SW480 (cell line): Measurements from ENCODE around the gene GRM1.
A peak's percentile ranks its signal among the peaks of the same experiment; 100 is the strongest.

Source experiments
- DNase-seq: peaks from one replicate; pipeline ENCODE4 v3.0.0-alpha.2; 2016; ENCODE audit warnings: low spot score

GRM1 gene

DNA sequence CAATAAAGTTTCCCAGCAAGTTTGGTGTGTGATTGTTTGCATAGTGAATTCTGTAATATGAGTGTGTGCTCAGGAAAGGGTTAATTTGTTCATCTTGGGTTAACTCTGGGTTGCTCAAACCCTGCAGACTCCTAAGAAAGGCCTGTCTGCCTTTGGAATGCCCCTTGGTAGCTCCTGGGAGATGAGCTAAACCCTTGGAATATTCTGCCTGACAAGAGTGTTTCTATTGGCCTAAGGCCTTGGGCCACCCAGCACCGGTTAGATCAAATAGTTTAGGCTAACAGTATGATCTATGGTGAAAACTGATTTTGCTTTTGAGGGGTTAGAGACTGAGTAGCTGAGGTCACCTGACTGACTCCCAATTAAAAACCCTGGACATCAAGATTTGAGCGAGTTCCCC is 248.3 kb downstream of the GRM1 start:
- DNase-seq, result no peak

GRCh38 chr6:146281651-146282362 is 252.9 kb downstream of the GRM1 start:
- DNase-seq, result no peak

DNA sequence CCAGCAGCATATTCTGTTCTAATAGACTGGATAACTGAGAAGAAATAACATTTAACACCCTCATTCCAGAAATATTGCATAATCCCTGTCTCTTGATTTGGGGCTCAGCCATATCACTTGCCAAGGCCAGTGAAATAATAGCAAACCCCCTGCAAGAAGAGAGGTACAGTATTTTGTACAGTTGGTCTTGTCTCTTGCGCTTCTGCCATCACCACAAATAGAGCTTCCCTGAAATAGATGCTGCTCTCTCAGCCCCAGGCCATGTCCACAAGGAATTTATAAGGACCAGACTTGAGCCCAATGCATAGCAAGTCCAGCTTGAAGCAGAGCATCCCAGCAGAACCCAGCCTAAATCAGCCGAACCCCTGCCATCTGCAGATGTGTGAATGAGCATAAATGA is 254.0 kb downstream of the GRM1 start:
- DNase-seq, result no peak

- no peak for DNase-seq
Observed at GRCh38 chr6:146284311-146284710, 255.4 kb downstream of the GRM1 start.

DNA sequence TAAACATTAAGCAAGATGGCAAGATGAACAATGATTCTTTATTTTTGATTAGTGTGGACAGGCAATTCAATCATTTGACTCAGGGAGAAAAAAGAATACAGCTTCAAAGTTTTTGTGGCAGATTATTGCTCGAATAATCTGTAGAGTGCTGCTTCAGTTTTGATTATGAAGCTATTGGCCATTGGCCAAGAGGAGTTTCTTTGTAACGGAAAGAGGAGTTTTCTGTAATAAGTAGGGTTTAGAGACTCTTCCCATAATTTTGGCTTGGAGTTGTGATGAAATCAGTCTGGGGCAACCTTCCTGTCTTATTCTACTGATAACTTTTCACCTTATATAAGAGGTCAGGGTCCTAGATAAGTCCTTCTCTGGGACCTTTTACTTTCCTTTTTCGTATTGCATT is 258.1 kb downstream of the GRM1 start:
- DNase-seq, result no peak

GRCh38 chr6:146287691-146288369 is 259.0 kb downstream of the GRM1 start:
- DNase-seq, result no peak

- DNase-seq, result peak; percentile 35
Observed at GRCh38 chr6:146289816-146290588, 261.1 kb downstream of the GRM1 start.

DNA sequence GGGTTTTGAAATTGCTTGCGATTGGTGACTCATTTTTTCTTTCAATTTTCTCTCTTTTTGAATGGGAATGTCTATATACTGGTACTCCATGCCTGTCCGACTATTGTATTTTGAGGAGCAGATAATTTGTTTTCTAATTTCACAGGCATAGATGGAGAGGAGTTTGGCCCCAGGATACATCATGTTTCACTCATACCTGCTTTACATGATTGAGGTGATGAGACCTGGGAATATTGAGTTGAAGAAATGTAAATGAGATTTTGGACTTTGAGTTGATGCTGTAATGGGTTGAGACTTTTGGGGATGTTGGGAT is 261.7 kb downstream of the GRM1 start:
- DNase-seq, result no peak

DNA sequence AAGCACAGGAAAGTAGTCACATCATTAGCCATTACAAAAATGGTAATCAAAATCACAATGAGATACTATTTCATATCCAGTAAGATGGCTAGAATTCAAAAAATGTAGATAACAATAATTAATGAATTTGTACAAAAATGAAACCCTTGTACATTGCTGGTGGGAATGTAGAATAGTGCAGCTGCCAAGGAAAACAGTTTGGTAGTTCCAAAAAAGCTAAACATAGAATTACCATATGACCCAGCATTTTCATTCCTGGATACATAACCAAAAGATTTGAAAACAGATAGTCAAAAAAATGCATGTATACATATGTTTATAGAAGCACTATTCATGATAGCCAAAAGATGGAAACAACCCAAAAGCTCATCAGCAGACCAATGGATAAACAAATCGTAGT is 263.6 kb downstream of the GRM1 start:
- DNase-seq, result no peak

- DNase-seq, result no peak
Observed at GRCh38 chr6:146295695-146296094, 266.8 kb downstream of the GRM1 start.

- no peak for DNase-seq
Observed at GRCh38 chr6:146297815-146298214, 269.0 kb downstream of the GRM1 start.

- DNase-seq, result no peak
Observed at GRCh38 chr6:146300521-146300920, 271.7 kb downstream of the GRM1 start.

GRCh38 chr6:146301764-146302163 is 272.9 kb downstream of the GRM1 start:
- DNase-seq, result no peak

- DNase-seq, result no peak
Observed at GRCh38 chr6:146302994-146303393, 274.1 kb downstream of the GRM1 start.

DNA sequence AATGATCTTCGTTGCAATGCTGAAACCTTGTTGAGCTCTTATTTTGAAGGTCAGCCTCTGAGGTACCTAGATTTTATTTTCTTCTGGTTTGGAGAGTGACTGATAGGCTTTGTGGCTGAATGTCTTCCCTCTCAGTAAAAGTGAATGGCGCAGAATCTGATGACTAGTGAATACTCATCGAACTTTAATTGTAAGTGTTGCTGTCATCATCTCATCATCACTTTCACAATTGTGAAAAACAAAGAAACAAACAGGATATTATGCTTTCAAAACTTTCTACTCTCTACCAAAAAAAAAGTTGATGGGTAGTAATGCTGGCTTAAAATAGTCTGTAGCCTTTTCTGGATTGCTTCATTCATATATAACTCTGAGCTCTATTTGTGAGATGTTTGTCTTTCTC is 275.3 kb downstream of the GRM1 start:
- no peak for DNase-seq

DNA sequence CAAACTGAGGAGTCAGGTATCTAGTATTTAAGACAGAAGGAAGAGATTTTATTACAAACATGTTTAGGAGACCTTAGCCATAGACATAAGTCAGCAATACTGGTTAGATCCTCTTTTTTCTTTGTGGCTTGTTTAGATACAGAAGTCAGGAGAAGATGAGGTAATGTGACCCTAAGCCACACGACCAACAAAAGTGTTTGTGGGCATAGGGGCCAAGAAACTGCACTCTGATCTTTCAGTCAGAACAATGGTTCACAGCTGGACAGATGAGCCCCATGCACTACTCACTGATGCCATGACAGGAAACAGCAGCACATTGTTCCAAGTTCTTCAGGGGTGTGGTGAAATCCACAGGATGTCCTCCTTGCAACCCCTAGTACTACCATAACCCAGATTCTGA is 276.2 kb downstream of the GRM1 start:
- DNase-seq, result no peak

- DNase-seq, result no peak
Observed at GRCh38 chr6:146305951-146306350, 277.1 kb downstream of the GRM1 start.

GRCh38 chr6:146310628-146311027 is 281.8 kb downstream of the GRM1 start:
- DNase-seq, result no peak

DNA sequence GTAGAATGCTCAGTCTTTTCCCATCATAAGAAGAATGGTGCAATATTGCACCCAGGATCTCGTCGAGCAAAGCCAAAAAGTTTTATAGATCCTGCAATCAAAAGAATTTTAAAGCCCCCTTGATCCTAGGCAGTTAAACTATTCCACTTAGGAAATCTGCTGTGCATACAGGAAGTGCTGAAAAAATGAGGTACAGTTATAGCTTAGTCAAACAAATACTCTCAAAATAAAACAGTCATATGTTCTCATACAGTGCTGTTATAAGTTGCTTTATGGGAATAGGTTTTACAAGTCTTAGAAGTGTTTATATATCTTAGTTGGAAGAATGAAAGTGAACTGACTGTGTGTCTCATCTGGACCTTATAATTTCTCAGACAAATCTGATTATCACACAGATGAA is 282.2 kb downstream of the GRM1 start:
- DNase-seq, result no peak

GRCh38 chr6:146312608-146313007 is 283.7 kb downstream of the GRM1 start:
- DNase-seq, result no peak

DNA sequence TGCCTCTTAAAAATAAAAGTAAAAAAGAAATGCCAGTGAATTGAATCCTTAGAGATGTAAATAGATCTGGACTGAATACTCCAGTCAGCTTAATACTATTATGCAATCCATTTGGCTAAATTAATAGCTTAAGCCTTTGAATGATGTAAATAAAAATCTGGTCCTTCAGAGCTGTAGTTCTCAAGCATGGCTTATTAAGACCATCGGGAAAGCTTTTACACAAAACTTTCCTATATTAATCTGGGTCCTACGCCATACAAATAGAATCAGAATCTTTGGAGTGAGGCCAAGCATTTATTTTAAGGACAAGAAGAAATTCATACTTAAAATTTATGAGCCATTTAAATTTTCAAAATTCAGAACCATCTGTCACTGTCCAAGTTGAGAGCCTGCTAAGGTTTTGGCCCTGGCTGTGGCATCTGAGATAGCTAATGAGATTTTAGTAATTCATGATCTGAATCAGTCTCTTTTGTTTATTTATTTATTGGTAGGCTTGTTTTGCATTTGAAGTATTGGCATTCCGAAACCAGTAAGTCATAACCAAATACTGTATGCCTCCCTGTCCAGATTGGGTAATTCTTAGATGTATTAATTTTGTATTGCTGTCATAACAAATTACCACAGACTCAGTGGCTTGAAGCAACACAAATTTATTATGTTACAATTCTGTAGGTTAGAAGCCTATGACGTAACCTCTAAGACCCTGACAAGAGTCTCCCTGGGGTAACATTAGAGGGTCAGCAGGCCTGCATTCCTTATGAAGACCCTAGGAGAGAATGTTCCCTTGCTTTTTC is 286.7 kb downstream of the GRM1 start:
- no peak for DNase-seq

- no peak for DNase-seq
Observed at GRCh38 chr6:146316175-146316495, 287.3 kb downstream of the GRM1 start.

- no peak for DNase-seq
Observed at GRCh38 chr6:146331013-146331412, 302.2 kb downstream of the GRM1 start.
